ENCODE data around the gene GNPDA2.
A peak's percentile ranks its signal among the peaks of the same experiment; 100 is the strongest.

GNPDA2 gene

GRCh38 chr4:44679060-44679459, 47.3 kb downstream of the GNPDA2 start:
- DNase-seq (ENCODE audit: low spot score): no peak

GRCh38 chr4:44678094-44679041, 48.0 kb downstream of the GNPDA2 start, which contains the start of gene GUF1:
Gene GUF1, plus strand, starts transcription at chr4:44678420. Its CDS starts 203 bp downstream, at chr4:44678623.
- DNase-seq (ENCODE audit: low spot score): peak; percentile 90

GRCh38 chr4:44675366-44675765, 51.0 kb downstream of the GNPDA2 start:
- no peak for DNase-seq (ENCODE audit: low spot score)

- no peak for DNase-seq (ENCODE audit: low spot score)
Observed at GRCh38 chr4:44674471-44674870, 51.9 kb downstream of the GNPDA2 start.

DNA sequence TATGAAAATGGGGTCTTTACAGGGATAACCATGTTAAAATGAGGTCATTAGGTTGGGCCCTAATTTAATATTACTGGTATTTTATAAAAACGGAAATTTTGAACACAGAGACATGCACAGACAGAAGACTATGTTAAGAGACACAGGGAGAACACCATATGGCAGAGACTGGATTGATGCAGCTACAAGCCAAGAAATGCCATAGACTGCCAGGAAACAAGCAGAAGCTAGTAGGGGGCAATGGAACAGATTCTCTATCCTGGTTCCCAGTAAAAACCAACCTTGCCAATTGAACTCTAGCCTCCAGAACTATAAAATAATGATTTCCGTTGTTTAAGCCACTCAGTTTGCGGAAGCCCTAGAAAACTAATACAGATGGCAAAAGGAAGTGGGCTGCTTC, 54.7 kb downstream of the GNPDA2 start:
- no peak for DNase-seq (ENCODE audit: low spot score)

- DNase-seq (ENCODE audit: low spot score): no peak
Observed at GRCh38 chr4:44670506-44671199, 55.7 kb downstream of the GNPDA2 start.

GRCh38 chr4:44668526-44668925, 57.8 kb downstream of the GNPDA2 start:
- no peak for DNase-seq (ENCODE audit: low spot score)

DNA sequence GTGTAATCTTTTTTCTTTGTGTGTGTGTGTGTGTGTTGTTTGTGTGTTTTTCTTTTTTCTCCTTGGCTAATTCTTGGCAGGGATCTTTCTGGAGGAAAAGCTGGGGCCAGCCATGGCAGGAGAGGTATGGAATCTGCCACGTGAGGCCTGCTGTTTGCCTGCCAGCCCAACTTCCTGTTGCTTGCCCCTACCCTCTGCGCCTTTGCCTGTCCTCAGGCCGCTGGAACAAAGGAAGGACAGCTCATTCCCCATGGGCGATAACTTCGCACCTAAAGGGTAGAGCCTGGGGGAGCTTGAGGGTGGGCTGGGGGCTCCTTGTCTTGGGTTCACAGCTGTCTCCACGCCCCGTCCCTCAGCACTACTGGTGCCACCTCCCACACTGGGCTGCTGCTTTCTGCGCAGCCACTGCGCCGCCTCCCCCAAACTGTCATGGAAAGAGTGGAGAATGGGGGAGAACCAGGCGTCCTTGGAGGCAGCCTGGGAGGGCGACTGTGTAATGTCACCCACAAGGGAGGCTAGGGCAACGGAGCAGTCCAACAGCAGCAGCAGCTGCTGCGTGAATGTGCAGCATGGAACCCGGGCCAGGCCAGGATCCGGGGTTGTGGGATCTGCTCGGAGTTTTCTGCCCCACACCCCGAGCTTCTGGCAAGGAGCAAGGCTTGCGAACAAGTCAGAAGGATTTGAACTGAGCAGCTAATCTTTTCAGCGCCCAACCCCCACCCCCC, 62.7 kb downstream of the GNPDA2 start:
- no peak for DNase-seq (ENCODE audit: low spot score)

- no peak for DNase-seq (ENCODE audit: low spot score)
Observed at GRCh38 chr4:44662623-44663005, 63.7 kb downstream of the GNPDA2 start.

GRCh38 chr4:44661940-44662622, 64.3 kb downstream of the GNPDA2 start:
- peak; percentile 47 for DNase-seq (ENCODE audit: low spot score)

GRCh38 chr4:44660396-44660795, 66.0 kb downstream of the GNPDA2 start:
- DNase-seq (ENCODE audit: low spot score): no peak

GRCh38 chr4:44652002-44652401, 74.4 kb downstream of the GNPDA2 start:
- no peak for DNase-seq (ENCODE audit: low spot score)

Data from kidney tubule cell (primary cell).